OCI-LY1 (cell line): Measurements from ENCODE around the gene NISCH.

Source experiments
- H2AFZ ChIP-seq: fragments of 200-600 bp; sonication (generic), shearing (Covaris generic); 2 replicates; pipeline ENCODE4 v1.6.0; 2014; ENCODE audit warnings: antibody characterized with exemption, mild to moderate bottlenecking, low read length
- H3F3A ChIP-seq: fragments of 200-600 bp; sonication (generic), shearing (Covaris generic); 2 replicates; pipeline ENCODE4 v1.6.0; 2014; ENCODE audit warnings: mild to moderate bottlenecking, antibody characterized with exemption, low read length, moderate library complexity; ENCODE audit not compliant: insufficient read depth
- H3K27ac ChIP-seq: fragments of 200-600 bp; sonication (generic); 2 replicates; pipeline ENCODE4 v1.5.1; 2014; ENCODE audit warnings: low read length, mixed run types, mild to moderate bottlenecking, low read depth; ENCODE audit not compliant: poor library complexity, severe bottlenecking
- H3K27me3 ChIP-seq: fragments of 200-600 bp; sonication (generic); 2 replicates; pipeline ENCODE4 v1.6.0; 2014; ENCODE audit warnings: antibody characterized with exemption, mild to moderate bottlenecking, low read length, moderate library complexity; ENCODE audit not compliant: insufficient read depth
- H3K36me3 ChIP-seq: fragments of 200-600 bp; sonication (generic); 2 replicates; pipeline ENCODE4 v1.6.1; 2014; ENCODE audit warnings: mild to moderate bottlenecking, antibody characterized with exemption, low read length, moderate library complexity, mixed read lengths; ENCODE audit not compliant: insufficient read depth
- H3K4me1 ChIP-seq: fragments of 200-600 bp; sonication (generic); 2 replicates; pipeline ENCODE4 v1.5.1; 2014; ENCODE audit warnings: mild to moderate bottlenecking, low read length, moderate library complexity; ENCODE audit not compliant: insufficient read depth, severe bottlenecking
- H3K4me2 ChIP-seq: fragments of 200-600 bp; sonication (generic), shearing (Covaris generic); 2 replicates; pipeline ENCODE4 v1.6.1; 2014; ENCODE audit warnings: low read length
- H3K4me3 ChIP-seq: fragments of 200-600 bp; sonication (generic); 2 replicates; pipeline ENCODE4 v1.5.1; 2014; ENCODE audit warnings: low read length, low read depth, mild to moderate bottlenecking, mixed read lengths; ENCODE audit not compliant: poor library complexity, severe bottlenecking
- H3K79me2 ChIP-seq: fragments of 200-600 bp; shearing (Covaris generic); 2 replicates; pipeline ENCODE4 v1.6.1; 2016; ENCODE audit warnings: mixed run types, low read length, mixed read lengths; ENCODE audit not compliant: insufficient read depth
- H3K9ac ChIP-seq: fragments of 200-600 bp; sonication (generic), shearing (Covaris generic); 2 replicates; pipeline ENCODE4 v1.6.1; 2014; ENCODE audit warnings: mild to moderate bottlenecking, low read length, mixed read lengths
- H3K9me2 ChIP-seq: fragments of 200-600 bp; sonication (generic), shearing (Covaris generic); 2 replicates; pipeline ENCODE4 v1.6.1; 2014; ENCODE audit warnings: low read depth, mild to moderate bottlenecking, low read length, mixed read lengths
- H3K9me3 ChIP-seq: fragments of 200-600 bp; shearing (Covaris generic); 2 replicates; pipeline ENCODE4 v1.6.1; 2014; ENCODE audit warnings: low read length, mixed read lengths
- H4K20me1 ChIP-seq: fragments of 200-600 bp; sonication (generic), shearing (Covaris generic); 2 replicates; pipeline ENCODE4 v1.6.0; 2016; ENCODE audit warnings: mild to moderate bottlenecking, low read length; ENCODE audit not compliant: insufficient read depth
- EZH2 ChIP-seq: fragments of 200-600 bp; sonication (generic), shearing (Covaris generic); IDR thresholded peaks from 2 replicates; pipeline ENCODE4 v1.8.0; 2017; ENCODE audit warnings: borderline replicate concordance, mixed run types, mild to moderate bottlenecking, antibody characterized with exemption, low read length, moderate library complexity, mixed read lengths
- TF ChIP-seq, protein P1 (sequence below): fragments of 200-600 bp; sonication (generic), shearing (Covaris generic); IDR thresholded peaks from 2 replicates; pipeline ENCODE4 v1.5.1; 2017; ENCODE audit warnings: mild to moderate bottlenecking, antibody characterized with exemption, low read length, moderate library complexity, mixed read lengths

NISCH gene

DNA sequence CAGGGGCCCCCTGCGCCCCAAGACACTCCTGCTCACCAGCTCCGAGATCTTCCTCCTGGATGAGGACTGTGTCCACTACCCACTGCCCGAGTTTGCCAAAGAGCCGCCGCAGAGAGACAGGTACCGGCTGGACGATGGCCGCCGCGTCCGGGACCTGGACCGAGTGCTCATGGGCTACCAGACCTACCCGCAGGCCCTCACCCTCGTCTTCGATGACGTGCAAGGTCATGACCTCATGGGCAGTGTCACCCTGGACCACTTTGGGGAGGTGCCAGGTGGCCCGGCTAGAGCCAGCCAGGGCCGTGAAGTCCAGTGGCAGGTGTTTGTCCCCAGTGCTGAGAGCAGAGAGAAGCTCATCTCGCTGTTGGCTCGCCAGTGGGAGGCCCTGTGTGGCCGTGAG is 36.7 kb downstream of the NISCH start:
- no peak overlapping the region for H3K27ac ChIP-seq
- no peaks in the 10 kb centered on the region; the same call in 1 of the 2 replicates for H3K27me3 ChIP-seq
- H4K20me1 ChIP-seq: no peaks in the 10 kb centered on the region
- H3K9me2 ChIP-seq: no peaks in the 10 kb centered on the region
- H3K4me3 ChIP-seq: no peak overlapping the region
- H3K4me2 ChIP-seq: no peak overlapping the region
- H3K36me3 ChIP-seq: peaks cover 58% of the 10 kb centered on the region; the same call in 1 of the 2 replicates
- H2AFZ ChIP-seq: no peak overlapping the region
- H3K79me2 ChIP-seq: no peaks in the 10 kb centered on the region
- H3K9ac ChIP-seq: no peak overlapping the region
- H3F3A ChIP-seq: no peaks in the 10 kb centered on the region
- TF ChIP-seq, protein P1, sequence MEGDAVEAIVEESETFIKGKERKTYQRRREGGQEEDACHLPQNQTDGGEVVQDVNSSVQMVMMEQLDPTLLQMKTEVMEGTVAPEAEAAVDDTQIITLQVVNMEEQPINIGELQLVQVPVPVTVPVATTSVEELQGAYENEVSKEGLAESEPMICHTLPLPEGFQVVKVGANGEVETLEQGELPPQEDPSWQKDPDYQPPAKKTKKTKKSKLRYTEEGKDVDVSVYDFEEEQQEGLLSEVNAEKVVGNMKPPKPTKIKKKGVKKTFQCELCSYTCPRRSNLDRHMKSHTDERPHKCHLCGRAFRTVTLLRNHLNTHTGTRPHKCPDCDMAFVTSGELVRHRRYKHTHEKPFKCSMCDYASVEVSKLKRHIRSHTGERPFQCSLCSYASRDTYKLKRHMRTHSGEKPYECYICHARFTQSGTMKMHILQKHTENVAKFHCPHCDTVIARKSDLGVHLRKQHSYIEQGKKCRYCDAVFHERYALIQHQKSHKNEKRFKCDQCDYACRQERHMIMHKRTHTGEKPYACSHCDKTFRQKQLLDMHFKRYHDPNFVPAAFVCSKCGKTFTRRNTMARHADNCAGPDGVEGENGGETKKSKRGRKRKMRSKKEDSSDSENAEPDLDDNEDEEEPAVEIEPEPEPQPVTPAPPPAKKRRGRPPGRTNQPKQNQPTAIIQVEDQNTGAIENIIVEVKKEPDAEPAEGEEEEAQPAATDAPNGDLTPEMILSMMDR: no peak
- no peak for TF ChIP-seq EZH2
- no peaks in the 10 kb centered on the region for H3K4me1 ChIP-seq
- H3K9me3 ChIP-seq: no peaks in the 10 kb centered on the region

DNA sequence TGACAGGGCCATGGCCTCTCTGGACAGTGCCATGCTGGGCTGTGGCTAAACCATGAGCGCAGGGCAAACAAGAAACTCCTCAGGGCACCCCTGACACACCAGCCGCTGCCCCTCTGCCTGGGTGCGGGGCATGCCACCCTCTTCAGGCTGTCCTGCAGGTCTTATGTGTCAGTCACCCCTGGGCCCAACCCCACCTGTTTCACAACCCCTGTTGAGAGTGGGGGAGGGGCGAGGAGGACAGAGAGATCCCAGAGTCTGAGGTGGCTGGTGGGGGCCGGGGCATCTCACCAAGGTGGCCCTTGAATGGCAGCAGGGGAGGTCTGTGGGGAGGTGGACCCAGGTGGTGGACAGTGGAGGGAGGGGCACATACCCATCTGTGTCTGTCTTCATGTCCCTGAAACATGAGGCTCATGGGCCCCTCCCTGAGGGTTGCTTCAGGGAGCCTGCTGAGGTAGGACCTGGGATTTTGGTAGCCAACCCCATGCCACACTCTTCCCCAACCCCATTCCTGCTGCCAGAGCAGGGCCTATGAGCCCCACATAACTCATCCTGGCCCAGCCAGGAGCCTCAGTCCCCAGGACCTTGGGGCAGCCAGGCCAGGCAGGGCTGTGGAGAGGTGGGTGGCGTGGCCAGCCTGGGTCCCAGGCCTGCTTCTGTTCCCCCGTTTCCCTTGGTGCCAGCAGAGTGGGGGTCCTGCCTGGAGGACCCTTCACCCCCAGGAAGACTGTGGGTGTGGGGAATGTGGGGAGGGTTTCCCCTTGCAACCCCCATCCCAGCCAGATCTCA is 38.0 kb downstream of the NISCH start:
- no peak for TF ChIP-seq EZH2
- TF ChIP-seq, protein P1: no peak
- no peak overlapping the region for H3K4me3 ChIP-seq
- no peaks in the 10 kb centered on the region for H3K9me2 ChIP-seq
- H3K27me3 ChIP-seq: no peaks in the 10 kb centered on the region; the same call in 1 of the 2 replicates
- no peaks in the 10 kb centered on the region for H3K4me1 ChIP-seq
- H3K79me2 ChIP-seq: no peaks in the 10 kb centered on the region
- H3K36me3 ChIP-seq: peaks cover 46% of the 10 kb centered on the region; the same call in 1 of the 2 replicates
- H3K9me3 ChIP-seq: no peaks in the 10 kb centered on the region
- H3K9ac ChIP-seq: no peak overlapping the region
- no peaks in the 10 kb centered on the region for H4K20me1 ChIP-seq
- no peak overlapping the region for H3K27ac ChIP-seq
- H2AFZ ChIP-seq: no peak overlapping the region
- no peak overlapping the region for H3K4me2 ChIP-seq
- H3F3A ChIP-seq: no peaks in the 10 kb centered on the region

DNA sequence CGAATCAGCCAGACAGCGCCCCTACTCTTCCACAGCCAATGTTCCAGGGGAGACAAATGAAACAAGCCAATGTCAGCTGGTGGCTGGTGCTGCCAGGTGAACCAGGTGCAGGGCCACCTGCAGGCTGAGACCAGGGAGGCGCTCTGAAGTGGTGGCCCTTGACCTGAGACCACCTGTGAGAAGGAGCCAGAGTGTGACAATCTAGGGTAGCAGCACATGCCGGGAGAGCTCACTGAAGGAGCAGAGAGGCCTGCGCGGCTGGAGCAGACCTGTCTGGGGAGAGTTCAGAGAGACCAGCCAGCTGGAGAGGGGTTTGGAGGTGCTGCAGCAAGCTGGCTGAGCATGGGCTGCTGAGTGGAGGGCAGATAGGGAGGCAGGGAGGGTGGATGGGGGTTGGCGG is 39.0 kb downstream of the NISCH start:
- Histone ChIP-seq H4K20me1 (no peaks in the 10 kb centered on the region), H3K27ac (no peak overlapping the region)

More for the DNA sequence above, 39.0 kb downstream of the NISCH start:
- H3K36me3 ChIP-seq: peaks cover 38% of the 10 kb centered on the region; the same call in 1 of the 2 replicates
- no peaks in the 10 kb centered on the region for H3K9me2 ChIP-seq
- TF ChIP-seq, protein P1: no peak
- no peak for TF ChIP-seq EZH2
- no peak overlapping the region for H3K9ac ChIP-seq
- H3K4me1 ChIP-seq: no peaks in the 10 kb centered on the region
- H3K27me3 ChIP-seq: no peaks in the 10 kb centered on the region; the same call in 1 of the 2 replicates
- H3K4me3 ChIP-seq: no peak overlapping the region
- no peak overlapping the region for H3K4me2 ChIP-seq
- H3F3A ChIP-seq: no peaks in the 10 kb centered on the region
- no peaks in the 10 kb centered on the region for H3K9me3 ChIP-seq
- H2AFZ ChIP-seq: no peak overlapping the region
- no peaks in the 10 kb centered on the region for H3K79me2 ChIP-seq
